GM10266 (cell line): ENCODE results near the gene SSR3.

Experiments used
- DNase-seq: peaks from one replicate; pipeline ENCODE4 v3.0.0; 2012; ENCODE audit errors: extremely low spot score
- TF ChIP-seq, protein P1 (sequence below): IDR thresholded peaks from 2 replicates; pipeline ENCODE4 v1.5.1; 2012; ENCODE audit warnings: mild to moderate bottlenecking, low read depth; ENCODE audit not compliant: control insufficient read depth, insufficient read depth; ENCODE audit errors: missing control alignments

Gene SSR3

DNA sequence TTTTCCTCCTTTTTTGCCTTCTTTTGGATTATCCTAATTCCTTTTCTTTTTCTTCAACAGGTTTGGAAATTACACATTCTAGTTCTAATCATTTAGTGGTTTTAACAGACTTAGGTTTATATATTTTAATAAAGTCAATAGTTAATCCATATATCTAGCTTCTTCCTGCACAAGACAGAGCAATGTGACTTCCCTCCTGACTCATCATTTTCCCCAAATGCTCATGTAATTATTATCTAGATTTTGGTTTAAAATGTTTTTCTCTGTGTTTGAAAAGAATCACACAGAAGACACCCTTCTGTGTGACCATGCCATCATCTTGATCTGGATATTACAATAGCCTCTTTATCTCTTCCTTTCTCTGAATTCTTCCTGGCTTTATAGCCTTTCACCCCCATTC, 28.6 kb upstream of the SSR3 start:
- no peak for DNase-seq

DNA sequence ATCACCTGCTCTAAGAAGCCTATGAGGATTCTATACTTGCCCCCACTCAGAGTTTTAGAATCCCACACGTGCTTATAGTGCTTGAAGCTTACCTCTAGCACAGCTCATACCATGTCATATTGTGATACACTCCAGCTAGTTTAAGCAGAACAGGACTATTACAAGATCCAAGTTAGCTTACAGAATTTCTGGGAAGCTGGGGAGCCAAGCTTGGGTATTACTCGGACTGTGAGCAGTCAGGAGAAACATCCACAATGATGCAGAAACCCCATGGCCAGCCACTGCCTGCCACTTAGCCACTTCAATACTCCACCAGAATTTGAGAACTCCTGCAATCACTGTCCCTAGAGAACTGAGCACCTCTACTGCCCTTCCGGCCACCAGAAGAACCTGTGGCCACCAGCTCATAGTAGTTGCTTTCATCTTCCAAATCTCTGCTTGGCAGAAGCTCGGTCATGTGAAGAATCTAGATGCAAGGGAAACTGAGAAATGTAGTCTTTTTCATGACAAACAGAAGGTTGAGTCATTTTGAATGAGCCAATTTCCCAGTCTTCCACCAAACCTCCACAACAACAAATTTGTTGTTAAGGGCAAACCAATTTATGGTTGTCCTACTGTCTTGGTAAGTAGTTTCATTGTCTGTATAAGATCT, 27.7 kb upstream of the SSR3 start:
- no peak for DNase-seq
- TF ChIP-seq, protein P1, sequence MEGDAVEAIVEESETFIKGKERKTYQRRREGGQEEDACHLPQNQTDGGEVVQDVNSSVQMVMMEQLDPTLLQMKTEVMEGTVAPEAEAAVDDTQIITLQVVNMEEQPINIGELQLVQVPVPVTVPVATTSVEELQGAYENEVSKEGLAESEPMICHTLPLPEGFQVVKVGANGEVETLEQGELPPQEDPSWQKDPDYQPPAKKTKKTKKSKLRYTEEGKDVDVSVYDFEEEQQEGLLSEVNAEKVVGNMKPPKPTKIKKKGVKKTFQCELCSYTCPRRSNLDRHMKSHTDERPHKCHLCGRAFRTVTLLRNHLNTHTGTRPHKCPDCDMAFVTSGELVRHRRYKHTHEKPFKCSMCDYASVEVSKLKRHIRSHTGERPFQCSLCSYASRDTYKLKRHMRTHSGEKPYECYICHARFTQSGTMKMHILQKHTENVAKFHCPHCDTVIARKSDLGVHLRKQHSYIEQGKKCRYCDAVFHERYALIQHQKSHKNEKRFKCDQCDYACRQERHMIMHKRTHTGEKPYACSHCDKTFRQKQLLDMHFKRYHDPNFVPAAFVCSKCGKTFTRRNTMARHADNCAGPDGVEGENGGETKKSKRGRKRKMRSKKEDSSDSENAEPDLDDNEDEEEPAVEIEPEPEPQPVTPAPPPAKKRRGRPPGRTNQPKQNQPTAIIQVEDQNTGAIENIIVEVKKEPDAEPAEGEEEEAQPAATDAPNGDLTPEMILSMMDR: no peak

More for the DNA sequence above, 28.6 kb upstream of the SSR3 start:
- TF ChIP-seq, protein P1: no peak

DNA sequence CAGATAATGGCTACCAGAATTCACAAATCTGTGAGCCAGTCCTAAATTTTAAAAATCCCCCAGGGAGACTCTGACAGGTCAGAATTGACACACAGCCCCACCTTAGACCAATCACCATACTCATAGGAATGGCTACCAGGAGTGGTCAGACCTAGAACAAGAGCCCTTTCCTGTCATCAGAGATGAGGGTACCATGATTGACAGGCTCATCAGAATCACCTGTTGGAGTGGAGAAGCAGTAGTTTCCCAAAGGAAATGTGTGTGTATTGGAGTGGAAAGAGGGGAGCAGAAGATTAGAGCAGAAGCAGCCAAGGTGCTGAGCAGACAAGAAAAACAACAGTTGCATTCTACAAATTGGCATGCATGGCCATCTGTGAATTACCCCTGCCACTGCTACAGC, 27.0 kb upstream of the SSR3 start:
- TF ChIP-seq, protein P1: no peak
- DNase-seq: no peak

DNA sequence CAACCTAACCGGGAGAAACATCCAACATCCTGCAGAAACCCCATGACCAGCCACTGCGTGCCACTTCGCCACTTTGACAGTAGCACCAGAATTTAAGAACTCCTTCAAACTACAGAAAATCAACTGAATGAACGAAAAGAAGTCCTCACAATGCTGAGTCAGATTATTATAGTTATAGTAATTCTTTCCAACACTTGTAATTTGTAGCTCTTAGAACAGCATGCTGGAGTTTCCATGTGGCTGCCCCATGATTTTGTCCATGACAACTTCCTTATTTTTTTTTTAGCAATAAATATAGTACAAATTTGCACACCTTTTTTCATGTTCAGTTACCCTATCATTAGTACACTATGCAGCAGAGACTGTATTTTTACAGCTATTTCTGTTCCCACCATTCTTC, 26.1 kb upstream of the SSR3 start:
- TF ChIP-seq, protein P1: no peak
- no peak for DNase-seq

DNA sequence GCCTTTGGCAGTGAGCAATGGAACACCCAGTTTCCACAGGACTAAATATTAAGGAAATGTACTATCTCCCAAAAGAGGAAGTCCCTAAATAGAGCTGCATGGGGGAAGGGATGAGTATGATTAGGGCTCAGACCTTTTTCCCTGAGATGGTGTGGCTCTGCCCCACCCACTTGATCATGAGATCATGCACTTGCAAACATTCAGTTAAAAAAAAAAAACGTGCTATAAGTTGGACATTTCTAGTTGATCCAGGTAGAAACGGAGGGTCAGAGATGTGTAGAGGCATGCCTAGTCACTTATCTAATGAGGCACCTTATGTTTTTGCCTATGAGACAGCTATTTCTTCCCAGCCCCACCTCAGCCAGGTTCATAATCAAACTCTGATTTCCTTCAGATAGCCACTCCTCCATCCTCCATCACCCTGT, 24.5 kb upstream of the SSR3 start:
- TF ChIP-seq, protein P1: no peak
- no peak for DNase-seq

DNA sequence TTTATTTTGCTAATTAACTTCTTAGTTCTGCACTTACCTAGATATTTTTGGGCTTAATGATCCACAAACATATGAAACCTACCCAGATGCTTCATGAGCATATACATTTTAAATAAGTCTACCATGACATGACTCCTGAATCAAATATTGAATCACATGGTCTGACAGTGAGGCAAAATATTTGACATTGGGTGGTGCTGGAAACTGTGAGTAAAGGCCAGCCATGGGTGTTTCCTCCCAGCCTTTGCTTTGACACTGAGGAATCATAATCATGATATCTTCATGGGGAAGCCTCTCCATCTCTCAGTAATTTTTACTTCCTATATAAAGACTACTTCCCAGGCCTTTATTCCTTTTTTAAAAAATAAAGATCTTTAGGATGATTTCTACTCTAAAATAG, 22.8 kb upstream of the SSR3 start:
- DNase-seq: no peak
- TF ChIP-seq, protein P1: no peak

DNA sequence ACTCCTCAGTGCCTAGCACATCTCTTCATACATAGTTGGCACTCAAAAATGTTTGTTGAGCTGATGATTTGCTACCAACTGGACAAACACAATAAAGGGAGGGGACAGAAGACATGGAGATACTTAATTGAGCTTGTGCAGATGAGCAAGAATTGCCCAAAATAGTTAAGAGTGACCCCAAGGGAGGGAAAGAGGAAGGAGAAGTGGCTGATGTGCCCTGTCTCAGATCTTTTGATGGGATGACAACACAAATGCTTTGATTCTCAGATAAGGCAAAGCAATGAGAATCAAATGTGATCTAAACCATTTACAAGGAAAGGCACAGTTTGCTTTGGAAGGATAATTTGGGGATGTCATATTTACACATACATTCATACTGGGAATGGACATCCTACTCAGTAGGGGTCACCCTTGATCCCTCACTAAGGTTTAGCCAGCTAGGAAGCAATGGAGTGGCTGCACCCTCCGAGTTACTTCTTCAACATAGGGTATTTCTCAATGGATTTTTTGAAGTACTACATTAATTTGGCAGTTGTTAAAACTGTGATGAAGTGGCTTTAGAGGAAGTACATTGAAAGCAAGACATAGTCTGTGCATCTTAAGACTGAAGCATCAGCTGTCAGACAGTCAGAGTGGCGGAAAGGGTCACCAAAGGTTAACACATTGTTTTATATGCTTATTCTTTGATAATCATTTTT, 21.9 kb upstream of the SSR3 start:
- DNase-seq: no peak
- TF ChIP-seq, protein P1: no peak
